OCI-LY7 (cell line): ENCODE measurements around the gene NIF3L1.

Experiments used
- EZH2phosphoT487 ChIP-seq: fragments of 200-600 bp; sonication (generic); IDR thresholded peaks from 2 replicates; pipeline ENCODE4 v1.6.1; 2018; ENCODE audit warnings: low read depth, borderline replicate concordance, mild to moderate bottlenecking, mixed run types, antibody characterized with exemption, low read length, moderate library complexity, mixed read lengths
- TF ChIP-seq, protein P1 (sequence below): fragments of 200-600 bp; sonication (generic); conservative IDR thresholded peaks from 2 replicates; pipeline ENCODE4 v1.5.1; 2014; ENCODE audit warnings: mild to moderate bottlenecking, antibody characterized with exemption, low read length, moderate library complexity, mixed read lengths

DNA sequence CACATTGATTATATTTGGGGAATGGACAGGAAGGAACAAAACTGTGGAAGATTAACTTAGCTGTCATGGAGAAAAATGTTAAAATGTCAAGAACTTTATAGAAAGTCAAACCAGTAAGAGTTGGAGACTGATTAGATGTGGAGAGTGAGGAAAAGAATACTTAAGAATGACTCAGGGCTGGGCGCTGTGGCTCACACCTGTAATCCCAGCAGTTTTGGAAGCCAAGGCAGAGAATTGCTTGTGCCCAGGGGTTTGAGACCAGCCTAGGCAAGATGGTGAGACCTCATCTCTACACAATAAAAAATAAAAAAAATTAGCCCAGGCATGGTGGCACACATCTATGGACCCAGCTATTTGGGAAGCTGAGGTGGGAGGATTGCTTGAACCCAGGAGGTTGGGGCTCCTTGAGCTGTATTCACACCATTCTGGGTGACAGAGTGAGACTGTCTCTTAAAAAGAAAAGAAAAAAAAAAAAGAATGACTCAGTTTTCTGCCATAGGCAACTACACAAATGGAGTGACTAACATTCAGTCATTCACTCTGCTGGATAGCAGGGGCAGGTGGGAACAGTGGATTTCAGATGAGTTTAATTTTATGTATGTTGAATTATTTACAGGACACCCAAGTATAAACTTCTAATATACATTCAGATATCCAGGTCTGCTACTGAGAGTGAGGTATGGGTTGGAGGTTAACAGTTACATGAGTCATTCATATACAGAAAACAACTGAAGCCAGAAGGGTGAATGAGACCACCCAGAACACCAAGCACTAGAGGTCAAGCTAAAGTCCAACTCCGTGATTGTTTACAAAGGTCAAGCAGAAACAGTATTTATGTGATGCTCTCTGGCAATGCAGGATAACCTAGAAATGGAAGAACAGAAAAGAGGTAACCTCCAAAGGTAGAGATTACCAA, 40.4 kb downstream of the NIF3L1 start:
- TF ChIP-seq, protein P1, sequence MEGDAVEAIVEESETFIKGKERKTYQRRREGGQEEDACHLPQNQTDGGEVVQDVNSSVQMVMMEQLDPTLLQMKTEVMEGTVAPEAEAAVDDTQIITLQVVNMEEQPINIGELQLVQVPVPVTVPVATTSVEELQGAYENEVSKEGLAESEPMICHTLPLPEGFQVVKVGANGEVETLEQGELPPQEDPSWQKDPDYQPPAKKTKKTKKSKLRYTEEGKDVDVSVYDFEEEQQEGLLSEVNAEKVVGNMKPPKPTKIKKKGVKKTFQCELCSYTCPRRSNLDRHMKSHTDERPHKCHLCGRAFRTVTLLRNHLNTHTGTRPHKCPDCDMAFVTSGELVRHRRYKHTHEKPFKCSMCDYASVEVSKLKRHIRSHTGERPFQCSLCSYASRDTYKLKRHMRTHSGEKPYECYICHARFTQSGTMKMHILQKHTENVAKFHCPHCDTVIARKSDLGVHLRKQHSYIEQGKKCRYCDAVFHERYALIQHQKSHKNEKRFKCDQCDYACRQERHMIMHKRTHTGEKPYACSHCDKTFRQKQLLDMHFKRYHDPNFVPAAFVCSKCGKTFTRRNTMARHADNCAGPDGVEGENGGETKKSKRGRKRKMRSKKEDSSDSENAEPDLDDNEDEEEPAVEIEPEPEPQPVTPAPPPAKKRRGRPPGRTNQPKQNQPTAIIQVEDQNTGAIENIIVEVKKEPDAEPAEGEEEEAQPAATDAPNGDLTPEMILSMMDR = no peak
- no peak for TF ChIP-seq EZH2phosphoT487
